ENCODE results near the gene JAZF1. TPM values are rescaled to one million over a fixed set of nuclear protein-coding genes. Genes with fewer than 3 reads are reported as not detected.

The JAZF1 gene
- total RNA-seq, 4 donors from 2014 or later, result 12.7 to 19.2 (median 14.7) TPM

DNA sequence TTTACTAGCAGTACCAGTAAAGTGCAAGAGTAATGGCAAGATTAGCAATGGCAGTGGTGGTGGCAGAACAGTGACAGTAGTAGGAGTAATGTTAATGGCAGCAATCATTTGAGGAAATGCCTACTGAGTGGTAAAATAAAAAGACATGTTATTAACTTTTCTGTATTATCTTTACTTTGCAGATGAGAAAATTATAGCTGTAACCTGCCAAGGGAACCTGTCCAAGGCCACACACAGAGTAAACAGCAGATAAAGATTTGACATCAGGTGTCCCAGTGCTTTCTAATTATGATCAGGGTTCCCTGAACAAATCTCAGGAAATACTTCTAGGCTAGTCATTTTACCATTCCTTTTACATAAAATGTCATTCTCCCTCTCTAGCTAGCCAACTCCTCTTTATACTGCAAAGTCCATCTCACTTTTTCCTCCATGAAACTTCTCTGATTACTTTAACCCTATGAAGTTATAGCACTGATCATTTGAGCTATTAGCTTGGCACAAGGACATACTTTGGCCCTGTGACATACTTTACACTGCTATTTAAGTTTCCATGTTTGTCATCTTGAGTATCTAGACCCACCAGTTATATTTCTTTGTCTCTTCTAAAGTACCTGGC, 221.6 kb downstream of the JAZF1 start:
- Histone ChIP-seq H3K4me1 (peaks cover 0 to 6% of the 10 kb centered on the region in 2 donors), H3K36me3 (no peaks in the 10 kb centered on the region), H3K9me3 (no peaks in the 10 kb centered on the region), H3K4me3 (replicated peaks in 1 of 3) (no peak overlapping the region), H3K27me3 (no peaks in the 10 kb centered on the region), H3K27ac (no peak overlapping the region)
- TF ChIP-seq, protein P1, sequence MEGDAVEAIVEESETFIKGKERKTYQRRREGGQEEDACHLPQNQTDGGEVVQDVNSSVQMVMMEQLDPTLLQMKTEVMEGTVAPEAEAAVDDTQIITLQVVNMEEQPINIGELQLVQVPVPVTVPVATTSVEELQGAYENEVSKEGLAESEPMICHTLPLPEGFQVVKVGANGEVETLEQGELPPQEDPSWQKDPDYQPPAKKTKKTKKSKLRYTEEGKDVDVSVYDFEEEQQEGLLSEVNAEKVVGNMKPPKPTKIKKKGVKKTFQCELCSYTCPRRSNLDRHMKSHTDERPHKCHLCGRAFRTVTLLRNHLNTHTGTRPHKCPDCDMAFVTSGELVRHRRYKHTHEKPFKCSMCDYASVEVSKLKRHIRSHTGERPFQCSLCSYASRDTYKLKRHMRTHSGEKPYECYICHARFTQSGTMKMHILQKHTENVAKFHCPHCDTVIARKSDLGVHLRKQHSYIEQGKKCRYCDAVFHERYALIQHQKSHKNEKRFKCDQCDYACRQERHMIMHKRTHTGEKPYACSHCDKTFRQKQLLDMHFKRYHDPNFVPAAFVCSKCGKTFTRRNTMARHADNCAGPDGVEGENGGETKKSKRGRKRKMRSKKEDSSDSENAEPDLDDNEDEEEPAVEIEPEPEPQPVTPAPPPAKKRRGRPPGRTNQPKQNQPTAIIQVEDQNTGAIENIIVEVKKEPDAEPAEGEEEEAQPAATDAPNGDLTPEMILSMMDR (IDR thresholded peaks at IDR 0.05), result no peak
- TF ChIP-seq POLR2A (IDR thresholded peaks at IDR 0.05), result no peak
- no peak for DNase-seq
- intact Hi-C loops (cut with DNase I), result no loop called here

DNA sequence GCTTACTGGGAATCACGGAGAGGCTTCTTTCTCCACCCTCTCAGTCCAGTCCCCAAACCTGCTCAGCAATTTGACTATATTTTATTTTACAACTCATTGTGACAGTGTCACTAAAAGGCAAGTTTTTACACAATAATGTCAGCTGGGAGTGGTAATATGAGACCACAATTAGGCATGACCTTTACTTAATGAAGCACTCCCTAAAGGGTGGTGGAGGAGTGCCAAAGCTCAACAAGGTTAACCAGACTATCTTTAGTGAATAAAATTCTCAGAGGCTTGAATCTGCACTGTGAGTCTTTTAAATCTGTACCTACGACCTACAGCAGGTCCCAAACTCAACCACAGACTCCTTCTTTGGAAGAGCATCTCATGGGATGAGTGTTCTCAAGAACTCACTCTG, 225.0 kb downstream of the JAZF1 start:
- 92% methylated on average over 2 of the region's 2 CpGs for WGBS, 2 donors

DNA sequence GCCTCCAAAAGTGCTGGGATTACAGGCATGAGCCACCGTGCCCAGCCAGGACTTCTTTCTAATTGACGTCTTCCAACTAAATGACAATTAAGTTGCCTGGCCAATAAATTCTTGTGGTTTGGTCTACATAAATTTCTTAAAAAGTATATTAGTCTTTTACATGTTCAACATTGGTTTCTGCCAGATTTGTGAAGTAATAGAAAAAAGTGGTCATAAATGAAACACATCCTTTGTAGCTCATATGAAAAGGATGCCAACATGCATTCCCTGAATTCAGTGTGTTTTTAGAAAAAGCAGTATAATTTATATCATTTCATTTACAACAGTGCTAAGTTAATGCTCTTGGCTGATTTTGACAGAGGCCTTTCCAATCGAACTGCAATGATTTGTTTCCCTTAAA, 225.6 kb downstream of the JAZF1 start:
- intact Hi-C loops (cut with DNase I), result no loop called here
- Histone ChIP-seq H3K4me1 (no peaks in the 10 kb centered on the region), H3K9me3 (no peaks in the 10 kb centered on the region), H3K36me3 (no peaks in the 10 kb centered on the region), H3K4me3 (replicated peaks in 1 of 3) (no peak overlapping the region), H3K27ac (no peak overlapping the region), H3K27me3 (no peaks in the 10 kb centered on the region)
- 87 to 91% methylated on average over 3 of the region's 3 CpGs for WGBS, 2 donors
- DNase-seq, result no peak
- TF ChIP-seq, protein P1 (IDR thresholded peaks at IDR 0.05), result no peak

More for the DNA sequence above, 225.0 kb downstream of the JAZF1 start:
- Histone ChIP-seq H3K27me3 (no peaks in the 10 kb centered on the region), H3K4me1 (no peaks in the 10 kb centered on the region), H3K4me3 (replicated peaks in 1 of 3) (no peak overlapping the region), H3K9me3 (no peaks in the 10 kb centered on the region), H3K36me3 (no peaks in the 10 kb centered on the region), H3K27ac (no peak overlapping the region)
- intact Hi-C loops (cut with DNase I), result no loop called here
- DNase-seq, result no peak
- TF ChIP-seq, protein P1 (IDR thresholded peaks at IDR 0.05), result no peak
- no peak for TF ChIP-seq POLR2A (IDR thresholded peaks at IDR 0.05)

DNA sequence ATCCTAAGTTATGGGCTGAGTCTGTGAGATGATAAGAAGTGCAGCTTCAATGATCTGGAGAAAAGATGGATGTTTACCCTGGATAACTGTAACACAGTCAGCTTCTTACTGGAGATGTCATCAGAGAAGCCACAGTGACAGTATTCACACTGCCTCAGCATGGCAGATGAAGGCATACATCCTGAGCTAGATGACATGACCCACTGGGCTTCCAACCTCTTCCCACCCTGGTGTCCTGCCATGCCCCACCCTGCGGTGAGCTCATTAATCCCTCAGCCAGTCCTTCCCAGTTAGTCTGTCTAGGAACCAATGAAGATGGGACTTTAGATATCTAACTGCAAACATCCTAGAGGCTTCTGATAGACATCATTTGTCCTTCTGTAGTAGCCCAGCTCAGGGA, 226.8 kb downstream of the JAZF1 start:
- no peak for DNase-seq
- no peaks in the 10 kb centered on the region for H3K4me1 ChIP-seq
- H3K9me3 ChIP-seq, result no peaks in the 10 kb centered on the region
- TF ChIP-seq, protein P1 (IDR thresholded peaks at IDR 0.05), result no peak
- TF ChIP-seq POLR2A (IDR thresholded peaks at IDR 0.05), result no peak
- H3K4me3 ChIP-seq (replicated peaks in 1 of 3), result no peak overlapping the region
- H3K36me3 ChIP-seq, result no peaks in the 10 kb centered on the region
- H3K27me3 ChIP-seq, result no peaks in the 10 kb centered on the region
- intact Hi-C loops (cut with DNase I), result no loop called here
- 100% methylated on average over 1 of the region's 1 CpG for whole genome bisulfite sequencing, 2 donors
- H3K27ac ChIP-seq, result no peak overlapping the region

DNA sequence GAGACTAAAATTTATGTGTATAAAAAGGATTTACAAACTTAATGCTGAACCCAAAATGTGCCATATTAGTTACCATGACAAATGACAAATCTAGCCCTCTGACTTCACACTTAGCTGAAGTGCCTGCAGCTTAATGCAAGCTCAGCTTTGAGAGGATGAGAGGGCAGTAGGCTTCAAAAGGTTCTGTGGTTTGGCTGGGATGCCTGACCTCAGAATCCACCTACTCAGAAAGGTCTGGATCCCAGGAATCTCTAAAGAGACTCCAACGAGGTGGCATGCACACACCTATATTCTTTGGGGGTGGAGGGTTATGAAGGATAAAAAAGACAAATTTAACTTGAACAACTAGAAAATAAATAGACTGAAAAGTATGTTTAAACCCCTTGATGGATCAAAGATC, 227.2 kb downstream of the JAZF1 start:
- Histone ChIP-seq H3K27ac (no peak overlapping the region), H3K4me3 (replicated peaks in 1 of 3) (no peak overlapping the region), H3K4me1 (no peaks in the 10 kb centered on the region), H3K27me3 (no peaks in the 10 kb centered on the region), H3K9me3 (no peaks in the 10 kb centered on the region), H3K36me3 (no peaks in the 10 kb centered on the region)
- DNase-seq, result no peak
- intact Hi-C loops (cut with DNase I), result no loop called here
- WGBS, 2 donors, result 45 to 62% methylated on average over 1 of the region's 1 CpG
- TF ChIP-seq, protein P1 (IDR thresholded peaks at IDR 0.05), result no peak
- no peak for TF ChIP-seq POLR2A (IDR thresholded peaks at IDR 0.05)
